ENCODE results near the gene MYLK.

DNA sequence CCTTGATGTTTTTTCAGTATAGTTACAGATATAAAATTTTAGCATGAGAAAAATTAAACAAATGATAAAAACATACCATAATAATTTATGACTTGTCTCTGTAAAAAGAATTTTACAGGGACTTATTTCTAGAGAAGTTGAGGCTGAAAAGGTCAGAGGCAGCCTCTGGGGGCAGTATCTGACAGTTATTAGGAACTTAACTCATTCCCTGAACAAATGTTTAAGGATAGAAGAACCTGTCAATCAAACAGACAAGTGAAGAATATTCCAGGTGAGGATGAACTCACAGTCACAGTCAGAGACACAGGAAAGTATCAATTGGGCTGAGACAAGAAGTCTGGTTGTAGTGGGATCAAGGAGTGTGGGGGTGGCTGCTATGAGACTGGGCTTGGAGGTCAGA is 7.3 kb downstream of the MYLK start:
- TF ChIP-seq, protein P1, sequence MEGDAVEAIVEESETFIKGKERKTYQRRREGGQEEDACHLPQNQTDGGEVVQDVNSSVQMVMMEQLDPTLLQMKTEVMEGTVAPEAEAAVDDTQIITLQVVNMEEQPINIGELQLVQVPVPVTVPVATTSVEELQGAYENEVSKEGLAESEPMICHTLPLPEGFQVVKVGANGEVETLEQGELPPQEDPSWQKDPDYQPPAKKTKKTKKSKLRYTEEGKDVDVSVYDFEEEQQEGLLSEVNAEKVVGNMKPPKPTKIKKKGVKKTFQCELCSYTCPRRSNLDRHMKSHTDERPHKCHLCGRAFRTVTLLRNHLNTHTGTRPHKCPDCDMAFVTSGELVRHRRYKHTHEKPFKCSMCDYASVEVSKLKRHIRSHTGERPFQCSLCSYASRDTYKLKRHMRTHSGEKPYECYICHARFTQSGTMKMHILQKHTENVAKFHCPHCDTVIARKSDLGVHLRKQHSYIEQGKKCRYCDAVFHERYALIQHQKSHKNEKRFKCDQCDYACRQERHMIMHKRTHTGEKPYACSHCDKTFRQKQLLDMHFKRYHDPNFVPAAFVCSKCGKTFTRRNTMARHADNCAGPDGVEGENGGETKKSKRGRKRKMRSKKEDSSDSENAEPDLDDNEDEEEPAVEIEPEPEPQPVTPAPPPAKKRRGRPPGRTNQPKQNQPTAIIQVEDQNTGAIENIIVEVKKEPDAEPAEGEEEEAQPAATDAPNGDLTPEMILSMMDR (IDR thresholded peaks at IDR 0.05): no peak
- TF ChIP-seq EZH2 (IDR thresholded peaks at IDR 0.05; ENCODE audit: borderline replicate concordance, insufficient read depth, low read depth, low read length, poor library complexity, severe bottlenecking): no peak

Measured in B cell (primary cell).